WERI-Rb-1 (cell line): ENCODE measurements around the gene SNX14.
"Not testable (repeated sequence)": the region's sequence is repeated elsewhere in the genome, so short reads cannot be mapped to it uniquely, and the experiment has no call there.

Experiments used
- DNase-seq: peaks from one replicate; pipeline ENCODE4 v3.0.0-alpha.2; 2020
- H3K27ac ChIP-seq: fragments of 250-450 bp; sonication (Bioruptor Pico); 2 replicates; pipeline ENCODE4 v1.5.1; 2020; ENCODE audit warnings: mild to moderate bottlenecking, moderate library complexity
- H3K27me3 ChIP-seq: fragments of 250-450 bp; sonication (Bioruptor Pico); 2 replicates; pipeline ENCODE4 v1.5.1; 2021; ENCODE audit warnings: mild to moderate bottlenecking, low read depth, moderate library complexity; ENCODE audit not compliant: insufficient read depth, severe bottlenecking
- H3K36me3 ChIP-seq: fragments of 250-450 bp; sonication (Bioruptor Pico); 2 replicates; pipeline ENCODE4 v1.5.1; 2020; ENCODE audit warnings: mild to moderate bottlenecking, moderate library complexity
- H3K4me3 ChIP-seq: 2 replicates; pipeline ENCODE4 v1.5.1; 2011; ENCODE audit warnings: low read depth, mild to moderate bottlenecking, control low read depth, low read length
- H3K9me3 ChIP-seq: fragments of 250-450 bp; sonication (Bioruptor Pico); 2 replicates; pipeline ENCODE4 v1.5.1; 2021; ENCODE audit warnings: mild to moderate bottlenecking, moderate library complexity; ENCODE audit not compliant: severe bottlenecking
- TF ChIP-seq, protein P1 (sequence below): IDR thresholded peaks from 2 replicates; pipeline ENCODE4 v1.5.1; 2011; ENCODE audit warnings: low read depth, mild to moderate bottlenecking, control low read depth, inconsistent platforms, low read length

The SNX14 gene

GRCh38 chr6:85637579-85637978 is 43.9 kb upstream of the SNX14 start:
- TF ChIP-seq, protein P1, sequence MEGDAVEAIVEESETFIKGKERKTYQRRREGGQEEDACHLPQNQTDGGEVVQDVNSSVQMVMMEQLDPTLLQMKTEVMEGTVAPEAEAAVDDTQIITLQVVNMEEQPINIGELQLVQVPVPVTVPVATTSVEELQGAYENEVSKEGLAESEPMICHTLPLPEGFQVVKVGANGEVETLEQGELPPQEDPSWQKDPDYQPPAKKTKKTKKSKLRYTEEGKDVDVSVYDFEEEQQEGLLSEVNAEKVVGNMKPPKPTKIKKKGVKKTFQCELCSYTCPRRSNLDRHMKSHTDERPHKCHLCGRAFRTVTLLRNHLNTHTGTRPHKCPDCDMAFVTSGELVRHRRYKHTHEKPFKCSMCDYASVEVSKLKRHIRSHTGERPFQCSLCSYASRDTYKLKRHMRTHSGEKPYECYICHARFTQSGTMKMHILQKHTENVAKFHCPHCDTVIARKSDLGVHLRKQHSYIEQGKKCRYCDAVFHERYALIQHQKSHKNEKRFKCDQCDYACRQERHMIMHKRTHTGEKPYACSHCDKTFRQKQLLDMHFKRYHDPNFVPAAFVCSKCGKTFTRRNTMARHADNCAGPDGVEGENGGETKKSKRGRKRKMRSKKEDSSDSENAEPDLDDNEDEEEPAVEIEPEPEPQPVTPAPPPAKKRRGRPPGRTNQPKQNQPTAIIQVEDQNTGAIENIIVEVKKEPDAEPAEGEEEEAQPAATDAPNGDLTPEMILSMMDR = no peak
- H3K27me3 ChIP-seq = no peaks in the 10 kb centered on the region
- DNase-seq = no peak
- no peak overlapping the region for H3K27ac ChIP-seq
- H3K9me3 ChIP-seq = no peaks in the 10 kb centered on the region
- no peak overlapping the region for H3K4me3 ChIP-seq
- peaks cover 98% of the 10 kb centered on the region for H3K36me3 ChIP-seq

DNA sequence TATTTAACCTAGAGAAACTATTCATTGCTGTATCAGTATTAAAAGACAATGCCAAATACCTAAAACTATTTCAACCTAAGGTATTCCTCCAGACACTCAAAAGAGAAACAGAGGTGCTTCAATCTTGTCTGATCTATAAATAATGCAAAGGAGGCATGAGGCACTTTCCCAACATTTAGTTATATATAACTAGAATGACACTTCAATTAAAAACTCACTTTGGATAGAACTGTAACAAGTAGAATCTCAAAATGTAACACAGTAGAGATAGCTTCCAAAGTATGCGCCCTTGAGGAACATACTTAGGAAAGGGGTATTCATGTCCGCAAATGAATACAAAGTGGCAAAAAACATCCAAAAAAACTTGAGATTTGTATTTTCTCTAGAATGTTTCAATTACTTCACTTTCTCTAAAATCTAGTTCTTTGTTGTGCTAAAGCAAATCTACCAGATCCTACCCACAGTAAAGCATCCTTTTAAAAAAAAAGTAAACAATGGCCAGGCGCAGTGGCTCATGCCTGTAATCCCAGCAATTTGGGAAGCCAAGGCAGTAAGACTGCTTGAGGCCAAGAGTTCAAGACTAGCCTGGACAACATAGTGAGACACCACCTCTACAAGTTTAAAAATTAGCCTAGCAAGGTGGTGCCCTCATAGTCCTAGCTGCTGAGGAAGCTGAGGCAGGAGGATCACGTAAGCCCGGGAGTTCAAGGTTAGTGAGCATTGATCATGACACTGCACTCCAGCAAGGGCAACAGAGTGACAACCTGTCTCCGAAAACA is 38.7 kb upstream of the SNX14 start:
- H3K4me3 ChIP-seq = no peak overlapping the region
- TF ChIP-seq, protein P1 = no peak
- H3K36me3 ChIP-seq = peaks cover 98% of the 10 kb centered on the region
- H3K27me3 ChIP-seq = no peaks in the 10 kb centered on the region
- H3K9me3 ChIP-seq = no peaks in the 10 kb centered on the region
- no peak overlapping the region for H3K27ac ChIP-seq
- no peak for DNase-seq

GRCh38 chr6:85631117-85631516 is 37.5 kb upstream of the SNX14 start:
- not testable (repeated sequence) for DNase-seq, H3K4me3 ChIP-seq, H3K27me3 ChIP-seq, H3K9me3 ChIP-seq, H3K27ac ChIP-seq
- H3K36me3 ChIP-seq = peaks cover 98% of the 10 kb centered on the region

DNA sequence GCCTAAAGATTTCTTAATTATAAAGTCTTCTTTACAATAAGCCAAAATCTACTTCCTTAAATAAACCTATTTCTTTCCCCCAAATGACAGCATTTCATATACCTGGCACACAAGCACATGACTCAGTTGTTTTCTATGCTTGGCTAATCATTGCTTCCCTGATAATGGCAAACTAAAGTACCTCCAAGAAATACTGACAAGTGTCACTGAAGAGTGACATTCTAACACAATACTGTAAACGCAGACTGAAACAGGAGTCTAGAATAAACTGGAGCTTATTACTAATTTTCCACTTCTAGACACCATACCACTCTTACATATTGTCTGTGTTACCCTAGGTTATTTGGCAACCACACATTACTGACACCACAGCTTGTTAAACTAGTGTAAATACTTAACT is 34.7 kb upstream of the SNX14 start:
- TF ChIP-seq, protein P1 = no peak
- peaks cover 95% of the 10 kb centered on the region for H3K36me3 ChIP-seq

GRCh38 chr6:85620308-85620707 is 26.6 kb upstream of the SNX14 start:
- no peak overlapping the region for H3K4me3 ChIP-seq
- no peak for DNase-seq
- no peaks in the 10 kb centered on the region for H3K9me3 ChIP-seq
- no peaks in the 10 kb centered on the region for H3K27me3 ChIP-seq
- H3K36me3 ChIP-seq = peaks cover 94% of the 10 kb centered on the region
- no peak overlapping the region for H3K27ac ChIP-seq
- TF ChIP-seq, protein P1 = no peak

More for the DNA sequence above, 34.7 kb upstream of the SNX14 start:
- H3K9me3 ChIP-seq = no peaks in the 10 kb centered on the region
- no peak overlapping the region for H3K4me3 ChIP-seq
- no peak overlapping the region for H3K27ac ChIP-seq
- DNase-seq = no peak
- no peaks in the 10 kb centered on the region for H3K27me3 ChIP-seq

DNA sequence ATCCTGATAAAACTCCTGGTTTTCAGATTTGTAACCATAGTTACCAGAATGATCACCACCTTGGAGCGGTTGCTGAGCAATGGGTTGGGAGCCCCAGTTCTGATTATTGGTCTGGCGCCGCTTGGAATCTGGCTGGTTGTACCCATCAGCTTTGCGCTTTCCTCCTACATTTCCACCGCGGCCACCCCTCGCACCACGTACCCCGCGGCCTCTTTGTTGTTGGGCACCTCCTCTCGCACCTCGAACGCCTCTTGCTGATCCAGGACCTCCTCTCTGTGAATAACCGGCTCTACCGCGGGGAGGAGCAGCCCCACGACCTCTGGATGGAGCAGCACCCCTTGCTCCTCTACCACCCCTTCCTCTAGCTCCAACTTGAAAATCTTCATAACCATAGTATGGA is 21.1 kb upstream of the SNX14 start:
- no peak overlapping the region for H3K27ac ChIP-seq
- H3K4me3 ChIP-seq = no peak overlapping the region
- H3K27me3 ChIP-seq = no peaks in the 10 kb centered on the region
- H3K36me3 ChIP-seq = peaks cover 95% of the 10 kb centered on the region
- H3K9me3 ChIP-seq = no peaks in the 10 kb centered on the region
- TF ChIP-seq, protein P1 = no peak
- no peak for DNase-seq
